CD4-positive, alpha-beta memory T cell (primary cell): ENCODE measurements around the gene PTPA. TPM values are rescaled to one million over a fixed set of nuclear protein-coding genes. Genes with fewer than 3 reads are reported as not detected.
"Not testable (repeated sequence)": the region's sequence is repeated elsewhere in the genome, so short reads cannot be mapped to it uniquely, and the experiment has no call there.

Experiments
- CTCF ChIA-PET: fragments of 350-600 bp; sonication (Branson Sonifier 250); formaldehyde crosslinking; loops from one replicate; lab custom pipeline; 2021; ENCODE audit warnings: inconsistent platforms; ENCODE audit not compliant: partially characterized antibody; lab: Charles Lee
- POLR2A ChIA-PET: fragments of 350-600 bp; sonication (Branson Sonifier 250); formaldehyde crosslinking; loops from one replicate; lab custom pipeline; 2021; ENCODE audit not compliant: partially characterized antibody; lab: Charles Lee
- DNase-seq, 5 donors: peaks; one replicate each; pipeline versions ENCODE4 v3.0.0 to v3.0.0-alpha.2; 2020 to 2022; ENCODE audit warnings: mixed read lengths in 1 of 5
- H3K27ac ChIP-seq: one replicate; pipeline ENCODE4 v1.7.0; 2013; ENCODE audit warnings: low read depth, low read length
- H3K27me3 ChIP-seq: 2 replicates; pipeline ENCODE4 v1.7.0; 2013; ENCODE audit warnings: mild to moderate bottlenecking, low read length, moderate library complexity; ENCODE audit not compliant: insufficient read depth
- H3K36me3 ChIP-seq: 2 replicates; pipeline ENCODE4 v1.7.0; 2013; ENCODE audit warnings: mild to moderate bottlenecking, low read length, moderate library complexity; ENCODE audit not compliant: insufficient read depth
- H3K4me1 ChIP-seq: 2 replicates; pipeline ENCODE4 v1.7.0; 2013; ENCODE audit warnings: mild to moderate bottlenecking, low read length, moderate library complexity; ENCODE audit not compliant: insufficient read depth
- H3K4me3 ChIP-seq, 2 donors: one replicate each; pipeline ENCODE4 v1.7.0; 2013; ENCODE audit warnings: low read length in 2 of 2, mild to moderate bottlenecking in 1 of 2
- H3K9me3 ChIP-seq, 2 donors: one replicate each; pipeline ENCODE4 v1.7.0; 2013; ENCODE audit warnings: low read length in 2 of 2, control low read depth in 1 of 2; ENCODE audit not compliant: control insufficient read depth in 1 of 2
- H3K27ac Mint-ChIP-seq, 7 donors: one replicate each; pipeline ENCODE4 v1.8.0; 2020 to 2021; ENCODE audit warnings: mixed read lengths in 7 of 7, mild to moderate bottlenecking in 6 of 7, inconsistent platforms in 3 of 7, moderate library complexity in 3 of 7
- H3K27me3 Mint-ChIP-seq, 2 donors: one replicate each; pipeline ENCODE4 v1.8.0; 2020 to 2021; ENCODE audit warnings: mixed read lengths in 2 of 2
- H3K36me3 Mint-ChIP-seq, 2 donors: one replicate each; pipeline ENCODE4 v1.8.0; 2020 to 2021; ENCODE audit warnings: mixed read lengths in 2 of 2, inconsistent platforms in 1 of 2, mild to moderate bottlenecking in 1 of 2
- H3K4me1 Mint-ChIP-seq, 4 donors: one replicate each; pipeline ENCODE4 v1.8.0; 2020 to 2021; ENCODE audit warnings: mixed read lengths in 4 of 4, mild to moderate bottlenecking in 1 of 4
- H3K4me3 Mint-ChIP-seq, 8 donors: one replicate each; pipeline ENCODE4 v1.8.0; 2020 to 2021; ENCODE audit warnings: mixed read lengths in 8 of 8, mild to moderate bottlenecking in 7 of 8, moderate library complexity in 6 of 8, inconsistent platforms in 3 of 8
- H3K9me3 Mint-ChIP-seq, 8 donors: one replicate each; pipeline ENCODE4 v1.8.0; 2020 to 2021; ENCODE audit warnings: mixed read lengths in 8 of 8, mild to moderate bottlenecking in 5 of 8, inconsistent platforms in 3 of 8, moderate library complexity in 1 of 8
- intact Hi-C: fragments of 100-400 bp; cut with micrococcal nuclease; formaldehyde crosslinking; loops from one replicate; pipeline ENCODE4 v1.15.1; 2023
- polyA plus RNA-seq, 2 donors: library from polyadenylated mRNA; unstranded; fragments of 300-500 nt; fragmentation: Illumina TruSeq; gene quantifications; one replicate each; pipeline ENCODE4 v1.2.3, GENCODE V29; 2021
- total RNA-seq, 2 experiments: library from RNA; stranded (reverse); gene quantifications; one replicate each; pipeline ENCODE4 v1.2.3, GENCODE V29; 2021

Gene PTPA
- total and polyA plus RNA-seq, 4 experiments from 2014 or later: 10.8 to 51.3 (median 31.5) TPM

DNA sequence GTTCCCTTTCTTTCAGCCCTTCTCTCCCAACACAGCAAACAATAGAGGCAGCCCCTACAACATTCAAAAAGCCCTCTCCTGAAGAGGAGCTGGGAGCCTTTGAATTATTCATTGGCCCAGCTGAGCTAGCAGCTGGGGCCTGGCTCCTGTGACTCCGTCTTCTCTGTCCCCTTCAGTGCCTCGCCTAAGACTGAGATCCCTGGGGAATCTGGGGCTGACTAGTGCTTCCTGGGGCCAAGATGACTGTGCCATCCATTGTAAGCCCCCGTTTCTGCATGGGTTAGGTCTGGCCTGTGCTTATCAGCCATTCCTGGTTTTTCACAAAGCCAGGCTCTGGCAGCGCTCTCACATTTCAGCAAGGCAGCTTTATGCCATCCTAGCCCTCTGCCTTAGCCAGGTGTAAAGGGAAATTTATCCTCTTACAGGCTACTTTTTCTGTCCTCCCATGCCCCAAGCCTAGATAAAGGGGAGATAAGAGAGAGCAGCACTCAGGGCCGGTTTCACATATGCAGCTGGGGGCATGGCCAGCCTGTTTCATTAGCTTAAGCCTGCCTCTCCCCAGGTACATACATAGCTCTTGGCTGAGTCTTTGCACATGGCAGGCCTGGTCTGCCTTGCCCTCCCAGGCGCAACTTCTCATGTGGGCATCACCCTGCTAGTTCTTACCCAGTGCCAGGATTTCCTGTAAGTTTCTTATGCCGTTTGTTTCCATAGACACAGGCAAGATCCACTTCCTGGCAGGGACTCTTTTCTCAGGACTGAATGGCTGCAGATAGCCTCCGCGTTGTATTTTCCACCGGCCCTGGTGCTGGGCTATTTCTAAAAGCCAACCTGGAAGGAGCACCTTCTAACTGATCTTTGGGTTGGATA lies 15.8 kb downstream of the PTPA start:
- ChIA-PET POLR2A (no interaction called here), CTCF (interaction anchor here (1.1 to 8.9 kb wide), 3 partner anchors 12 to 17 kb away, joined by 4 to 127 read pairs (median 13); no protein-coding TSS in a partner anchor)
- Histone ChIP-seq H3K4me3 (no peak overlapping the region), H3K27me3 (no peaks in the 10 kb centered on the region), H3K27ac (no peak overlapping the region), H3K9me3 (no peaks in the 10 kb centered on the region), H3K36me3 (peaks cover 23% of the 10 kb centered on the region), H3K4me1 (peaks cover 7% of the 10 kb centered on the region)
- Mint-ChIP-seq H3K4me1 (peaks cover 0 to 9% (median 5%) of the 10 kb centered on the region in 4 donors), H3K27ac (no peak overlapping the region), H3K4me3 (no peak overlapping the region), H3K36me3 (peaks cover 24 to 47% of the 10 kb centered on the region in 2 donors), H3K9me3 (no peaks in the 10 kb centered on the region), H3K27me3 (no peaks in the 10 kb centered on the region)
- DNase-seq: no peak
- intact Hi-C loops: no loop called here

DNA sequence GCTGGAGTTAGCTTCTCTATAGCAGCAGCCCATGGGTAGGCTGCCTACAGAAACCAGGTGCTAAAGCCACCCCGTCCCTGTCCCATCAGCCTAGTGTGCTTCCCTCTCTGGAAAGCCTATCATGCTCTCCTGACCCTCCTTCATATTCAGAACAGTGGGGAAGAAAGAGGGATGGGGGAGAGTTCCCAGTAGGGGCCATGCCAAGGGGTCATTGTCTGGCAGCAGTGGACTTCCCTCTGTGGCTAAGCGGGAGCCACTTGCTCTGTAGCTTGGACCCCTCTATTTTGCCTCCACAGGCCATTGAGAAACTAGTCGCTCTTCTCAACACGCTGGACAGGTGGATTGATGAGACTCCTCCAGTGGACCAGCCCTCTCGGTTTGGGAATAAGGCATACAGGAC lies 17.5 kb downstream of the PTPA start:
- Histone ChIP-seq H3K27me3 (no peaks in the 10 kb centered on the region), H3K36me3 (peaks cover 20% of the 10 kb centered on the region), H3K9me3 (no peaks in the 10 kb centered on the region), H3K4me1 (peaks cover 8% of the 10 kb centered on the region), H3K27ac (no peak overlapping the region), H3K4me3 (no peak overlapping the region)
- intact Hi-C loops: no loop called here
- Mint-ChIP-seq H3K27ac (peak overlapping the region in 1 of 7 donors; percentile 64), H3K27me3 (no peaks in the 10 kb centered on the region), H3K36me3 (peaks cover 24 to 45% of the 10 kb centered on the region in 2 donors), H3K4me3 (no peak overlapping the region), H3K4me1 (peaks cover 0 to 11% (median 5%) of the 10 kb centered on the region in 4 donors), H3K9me3 (no peaks in the 10 kb centered on the region)
- no peak for DNase-seq
- POLR2A ChIA-PET: interaction anchor here (0.6 kb wide), 1 partner anchor 772 kb away, joined by 3 read pairs; no protein-coding TSS in a partner anchor
- CTCF ChIA-PET: interaction anchor here (0.8 to 8.9 kb wide), 6 partner anchors 11 to 655 kb away, joined by 3 to 127 read pairs (median 48); partner anchors contain the start of genes C9orf50 and NTMT1

DNA sequence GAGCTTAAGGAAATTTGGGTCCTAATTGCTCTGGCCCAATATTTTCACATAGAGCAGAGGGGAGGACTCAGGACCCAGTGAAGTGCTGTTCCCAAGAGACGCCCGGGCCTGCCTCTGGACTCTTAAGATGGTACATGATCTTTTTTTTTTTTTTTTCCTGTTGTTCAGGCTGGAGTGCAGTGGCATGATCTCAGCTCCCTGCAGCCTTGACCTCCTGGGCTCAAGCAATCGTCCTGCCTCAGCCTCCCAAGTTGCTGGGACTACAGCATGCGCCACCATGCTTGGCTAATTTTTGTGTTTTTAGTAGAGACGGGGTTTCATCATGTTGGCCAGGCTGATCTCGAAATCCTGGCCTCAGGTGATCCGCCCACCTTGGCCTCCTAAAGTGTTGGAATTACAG lies 19.1 kb downstream of the PTPA start:
- H3K9me3 Mint-ChIP-seq, H3K4me3 ChIP-seq, H3K27ac Mint-ChIP-seq, H3K9me3 ChIP-seq, H3K27ac ChIP-seq, H3K4me3 Mint-ChIP-seq, DNase-seq, H3K4me1 ChIP-seq, H3K27me3 Mint-ChIP-seq, H3K27me3 ChIP-seq: not testable (repeated sequence)
- POLR2A ChIA-PET: interaction anchor here (1.1 to 1.8 kb wide), 2 partner anchors 10 to 13 kb away, joined by 4 to 9 read pairs; no protein-coding TSS in a partner anchor
- H3K4me1 Mint-ChIP-seq: peaks cover 0 to 13% (median 6%) of the 10 kb centered on the region in 4 donors
- H3K36me3 ChIP-seq: peaks cover 16% of the 10 kb centered on the region
- intact Hi-C loops: loop anchor here (2.0 kb wide), 1 partner anchor 45 kb away; no protein-coding TSS in a partner anchor
- CTCF ChIA-PET: interaction anchor here (1.0 to 8.9 kb wide), 14 partner anchors 9 to 660 kb away, joined by 3 to 127 read pairs (median 14); partner anchors contain the start of genes C9orf50, IER5L, NTMT1 and PTPA
- H3K36me3 Mint-ChIP-seq: peaks cover 22 to 46% of the 10 kb centered on the region in 2 donors

DNA sequence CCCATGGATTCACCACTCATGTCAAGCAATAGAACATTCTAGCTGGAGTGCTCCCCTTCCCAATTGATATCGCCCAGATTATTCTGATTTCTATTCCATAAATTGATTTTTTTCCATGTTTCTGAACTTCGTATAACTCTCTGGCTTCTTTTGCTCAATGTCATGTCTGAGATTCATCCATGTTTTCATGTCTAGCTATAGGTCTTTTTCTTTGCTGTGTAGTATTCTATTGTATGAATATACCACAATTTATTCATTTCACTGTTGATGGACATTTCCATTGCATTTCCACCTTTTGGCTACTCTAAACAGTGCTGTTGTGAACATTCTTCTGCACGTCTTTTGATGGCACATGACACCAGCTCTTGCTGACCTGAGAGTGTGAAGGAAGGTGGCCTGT lies 19.6 kb downstream of the PTPA start:
- H3K36me3 Mint-ChIP-seq: peaks cover 22 to 46% of the 10 kb centered on the region in 2 donors
- H3K27ac Mint-ChIP-seq: peak overlapping the region in 1 of 7 donors; percentile 3
- H3K4me1 Mint-ChIP-seq: peaks cover 0 to 13% (median 6%) of the 10 kb centered on the region in 4 donors
- no peaks in the 10 kb centered on the region for H3K9me3 Mint-ChIP-seq
- POLR2A ChIA-PET: interaction anchor here (1.2 to 2.2 kb wide), 5 partner anchors 9 to 496 kb away, joined by 4 to 18 read pairs (median 6); partner anchors contain the start of gene PTPA
- no peak overlapping the region for H3K4me3 Mint-ChIP-seq
- CTCF ChIA-PET: interaction anchor here (0.9 to 8.9 kb wide), 25 partner anchors 8 to 659 kb away, joined by 3 to 127 read pairs (median 8); partner anchors contain the start of genes ASB6, C9orf50, IER5L and NTMT1
- Histone ChIP-seq H3K27ac (no peak overlapping the region), H3K4me1 (peaks cover 8% of the 10 kb centered on the region), H3K27me3 (no peaks in the 10 kb centered on the region), H3K9me3 (no peaks in the 10 kb centered on the region), H3K4me3 (no peak overlapping the region), H3K36me3 (peaks cover 16% of the 10 kb centered on the region)
- no peaks in the 10 kb centered on the region for H3K27me3 Mint-ChIP-seq
- intact Hi-C loops: loop anchor here (1.0 to 2.0 kb wide), 4 partner anchors 9 to 653 kb away; no protein-coding TSS in a partner anchor
- no peak for DNase-seq

DNA sequence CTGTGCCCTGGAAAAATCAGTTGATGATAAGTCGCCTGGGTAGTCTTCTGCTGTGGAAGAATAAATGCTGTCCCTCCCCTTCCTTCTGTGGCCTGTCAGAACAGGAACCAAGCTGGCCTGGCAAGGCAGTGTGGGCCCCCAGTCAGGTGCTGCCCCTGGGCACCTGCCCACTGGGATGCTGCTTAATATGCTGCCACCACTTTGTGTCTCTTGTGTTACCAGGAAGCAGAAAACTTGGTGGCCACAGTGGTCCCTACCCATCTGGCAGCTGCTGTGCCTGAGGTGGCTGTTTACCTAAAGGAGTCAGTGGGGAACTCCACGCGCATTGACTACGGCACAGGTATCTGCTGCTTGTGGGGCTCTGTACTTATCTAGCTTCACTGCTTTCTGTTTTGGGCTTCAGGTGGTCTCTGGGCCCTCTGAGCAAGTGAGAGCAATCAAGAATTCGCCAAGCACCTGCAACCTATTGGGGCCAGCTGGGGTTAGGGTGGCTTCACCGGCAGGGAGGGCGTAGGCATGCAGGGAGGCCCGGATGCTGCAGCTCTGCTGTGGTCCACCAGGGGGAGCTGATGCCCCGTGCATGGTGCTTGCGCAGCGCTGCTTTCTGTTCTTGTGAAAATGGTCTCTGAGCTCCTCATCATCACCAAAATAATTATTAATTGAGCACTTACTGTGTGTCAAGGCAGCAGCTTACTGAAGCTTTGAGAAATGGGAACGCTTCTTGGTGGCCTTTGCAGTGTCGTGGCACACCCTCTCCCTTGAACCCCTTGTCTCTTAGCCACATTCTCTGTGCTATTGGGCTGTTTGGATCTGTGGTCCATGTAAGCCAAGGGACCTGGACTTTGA lies 20.3 kb downstream of the PTPA start:
- Histone ChIP-seq H3K9me3 (no peaks in the 10 kb centered on the region), H3K27me3 (no peaks in the 10 kb centered on the region), H3K4me3 (no peak overlapping the region), H3K27ac (no peak overlapping the region), H3K4me1 (peaks cover 8% of the 10 kb centered on the region), H3K36me3 (peaks cover 17% of the 10 kb centered on the region)
- peaks cover 22 to 49% of the 10 kb centered on the region in 2 donors for H3K36me3 Mint-ChIP-seq
- H3K9me3 Mint-ChIP-seq: no peaks in the 10 kb centered on the region
- ChIA-PET POLR2A (interaction anchor here (0.8 to 2.2 kb wide), 11 partner anchors 8 to 496 kb away, joined by 3 to 18 read pairs (median 4); partner anchors contain the start of genes DOLPP1, IER5L, NTMT1 and PTPA), CTCF (interaction anchor here (0.6 to 8.9 kb wide), 56 partner anchors 8 to 672 kb away, joined by 3 to 127 read pairs (median 4); partner anchors contain the start of genes ASB6, C9orf50, IER5L and NTMT1)
- no peaks in the 10 kb centered on the region for H3K27me3 Mint-ChIP-seq
- H3K27ac Mint-ChIP-seq: peak overlapping the region in 6 of 7 donors; percentile 3 to 64 (median 48)
- DNase-seq: peak; percentile 81 to 85 (median 82)
- intact Hi-C loops: loop anchor here (1.0 to 2.0 kb wide), 4 partner anchors 8 to 652 kb away; no protein-coding TSS in a partner anchor
- H3K4me1 Mint-ChIP-seq: peaks cover 0 to 13% (median 6%) of the 10 kb centered on the region in 4 donors
- H3K4me3 Mint-ChIP-seq: no peak overlapping the region

DNA sequence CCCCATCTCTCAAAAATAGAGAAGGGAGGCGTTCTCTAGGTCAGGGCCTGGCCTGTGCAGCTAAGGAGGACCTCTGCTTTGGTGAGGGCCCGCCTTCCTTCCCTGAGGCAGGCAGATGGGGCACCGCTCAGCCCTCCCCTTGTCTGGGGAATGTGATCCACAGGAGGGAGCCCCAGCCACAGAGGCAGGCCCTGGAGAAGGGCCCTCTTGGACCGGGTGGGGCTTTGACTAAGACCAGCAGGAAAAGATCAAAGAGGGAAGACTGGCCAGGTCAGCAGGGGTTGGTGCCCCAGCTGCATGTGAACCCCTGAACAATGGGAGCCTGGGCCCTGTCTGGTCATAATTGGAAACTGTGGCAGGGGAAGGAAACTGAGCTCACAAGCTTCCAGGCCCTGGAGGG lies 21.9 kb downstream of the PTPA start:
- no peaks in the 10 kb centered on the region for H3K27me3 ChIP-seq
- Mint-ChIP-seq H3K4me3 (no peak overlapping the region), H3K27me3 (no peaks in the 10 kb centered on the region), H3K4me1 (peaks cover 0 to 13% (median 6%) of the 10 kb centered on the region in 4 donors), H3K36me3 (peaks cover 24 to 55% of the 10 kb centered on the region in 2 donors), H3K27ac (no peak overlapping the region), H3K9me3 (no peaks in the 10 kb centered on the region)
- no peaks in the 10 kb centered on the region for H3K9me3 ChIP-seq
- H3K27ac ChIP-seq: no peak overlapping the region
- POLR2A ChIA-PET: interaction anchor here (0.6 to 2.2 kb wide), 4 partner anchors 9 to 705 kb away, joined by 3 to 18 read pairs (median 4); no protein-coding TSS in a partner anchor
- intact Hi-C loops: no loop called here
- H3K36me3 ChIP-seq: peaks cover 29% of the 10 kb centered on the region
- peaks cover 8% of the 10 kb centered on the region for H3K4me1 ChIP-seq
- no peak overlapping the region for H3K4me3 ChIP-seq
- CTCF ChIA-PET: interaction anchor here (0.8 to 8.9 kb wide), 8 partner anchors 11 to 657 kb away, joined by 3 to 127 read pairs (median 24); partner anchors contain the start of genes C9orf50, NTMT1 and PTPA
- no peak for DNase-seq
